HCT116 (cell line): ENCODE results near the gene MTRR. TPM values are rescaled to one million over a fixed set of nuclear protein-coding genes. Genes with fewer than 3 reads are reported as not detected.

Experiments used
- ATAC-seq: fragments of 200-7000 bp; cut with Tn5 transposase; 2 replicates; pipeline ENCODE4 v1.9.1; 2020; ENCODE audit warnings: mild to moderate bottlenecking, moderate library complexity
- BruUV-seq: library from RNA; stranded (reverse); fragments of 400-500 nt; replicated peaks from 2 replicates; lab custom pipeline; 2021; lab: Mats Ljungman, UMichigan
- CTCF ChIA-PET: fragments of 300-600 bp; sonication (Branson Sonifier 250); formaldehyde crosslinking; loops from one replicate; lab custom pipeline; 2021; ENCODE audit warnings: antibody characterized with exemption; lab: Charles Lee
- POLR2A ChIA-PET: fragments of 300-600, 350-600 bp; sonication (Branson Sonifier 250); formaldehyde crosslinking; loops from one replicate; lab custom pipeline; 2021; ENCODE audit warnings: antibody characterized with exemption; lab: Charles Lee
- RAD21 ChIA-PET, 2 experiments: fragments of 300-600 bp; sonication (Branson Sonifier 250); formaldehyde crosslinking; loops; one replicate each; lab custom pipeline; 2023; ENCODE audit warnings: low total read pairs in 2 of 2; ENCODE audit not compliant: uncharacterized antibody in 2 of 2, unreplicated experiment in 2 of 2, low non-redundant PET in 1 of 2; lab: Charles Lee
- DNase-seq: peaks from one replicate; pipeline ENCODE4 v3.0.0-alpha.2; 2010; ENCODE audit warnings: low read depth, low spot score
- H2AFZ ChIP-seq: fragments of 200-600 bp; shearing (Covaris generic), sonication (generic); 2 replicates; pipeline ENCODE4 v1.6.1; 2017; ENCODE audit warnings: low read depth, mixed run types, mixed read lengths, antibody characterized with exemption, low read length; ENCODE audit not compliant: poor library complexity, severe bottlenecking
- H3K27ac ChIP-seq: 2 replicates; pipeline ENCODE4 v1.5.1; 2012; ENCODE audit warnings: low read depth, low read length
- H3K27me3 ChIP-seq: fragments of 200-600 bp; sonication (generic); 2 replicates; pipeline ENCODE4 v1.6.1; 2016; ENCODE audit warnings: mixed run types, low read length, mixed read lengths; ENCODE audit not compliant: insufficient read depth
- H3K36me3 ChIP-seq, 2 experiments: fragments of 200-500 bp in 1 of 2; fragments of 200-600 bp in 1 of 2; sonication (Bioruptor generic) in 1 of 2; sonication (generic) in 1 of 2; 2 replicates each; pipeline versions ENCODE4 v1.5.1 to v1.6.1; 2014 to 2016; ENCODE audit warnings: low read length in 2 of 2, inconsistent platforms in 1 of 2, mixed read lengths in 1 of 2, mixed run types in 1 of 2; ENCODE audit not compliant: insufficient read depth in 2 of 2, control insufficient read depth in 1 of 2
- H3K4me1 ChIP-seq, 2 experiments: fragments of 200-600 bp in 1 of 2; sonication (generic) in 1 of 2; 2 replicates each; pipeline versions ENCODE4 v1.5.1 to v1.6.1; 2012 to 2017; ENCODE audit warnings: low read length in 2 of 2, inconsistent platforms in 1 of 2, mild to moderate bottlenecking in 1 of 2, mixed read lengths in 1 of 2, mixed run types in 1 of 2, moderate library complexity in 1 of 2; ENCODE audit not compliant: insufficient read depth in 2 of 2, control insufficient read depth in 1 of 2
- H3K4me2 ChIP-seq: fragments of 200-600 bp; sonication (generic); 2 replicates; pipeline ENCODE4 v1.6.1; 2017; ENCODE audit warnings: mixed run types, low read length, mixed read lengths
- H3K4me3 ChIP-seq, 2 experiments: fragments of 200-600 bp in 1 of 2; sonication (generic) in 1 of 2; replicated peaks in 1 of 2; 2 replicates each; pipeline ENCODE4 v1.5.1; 2011 to 2016; ENCODE audit warnings: low read length in 2 of 2, control low read depth in 1 of 2, low read depth in 1 of 2, mild to moderate bottlenecking in 1 of 2, mixed read lengths in 1 of 2, mixed run types in 1 of 2
- H3K79me2 ChIP-seq: fragments of 200-600 bp; sonication (generic); 2 replicates; pipeline ENCODE4 v1.6.1; 2017; ENCODE audit warnings: mild to moderate bottlenecking, mixed run types, low read length, moderate library complexity, mixed read lengths; ENCODE audit not compliant: insufficient read depth
- H3K9ac ChIP-seq: fragments of 200-600 bp; sonication (generic); 2 replicates; pipeline ENCODE4 v1.6.1; 2016; ENCODE audit warnings: low read length, mixed read lengths
- H3K9me2 ChIP-seq: fragments of 200-600 bp; sonication (generic), shearing (Covaris generic); 2 replicates; pipeline ENCODE4 v1.6.1; 2017; ENCODE audit warnings: mixed run types, mild to moderate bottlenecking, moderate library complexity; ENCODE audit not compliant: insufficient read depth
- H3K9me3 ChIP-seq, 2 experiments: fragments of 200-500 bp in 1 of 2; fragments of 200-600 bp in 1 of 2; sonication (Bioruptor generic) in 1 of 2; sonication (generic) in 1 of 2; 2 replicates each; pipeline ENCODE4 v1.6.1; 2014 to 2017; ENCODE audit warnings: low read length in 2 of 2, mixed read lengths in 2 of 2, inconsistent platforms in 1 of 2, low read depth in 1 of 2, mild to moderate bottlenecking in 1 of 2, mixed run types in 1 of 2, moderate library complexity in 1 of 2; ENCODE audit not compliant: control insufficient read depth in 1 of 2, insufficient read depth in 1 of 2
- H4K20me1 ChIP-seq: fragments of 200-600 bp; sonication (generic), shearing (Covaris generic); 2 replicates; pipeline ENCODE4 v1.6.1; 2017; ENCODE audit warnings: mixed run types, mild to moderate bottlenecking, moderate library complexity; ENCODE audit not compliant: insufficient read depth
- ATF3 ChIP-seq: IDR thresholded peaks from 2 replicates; pipeline ENCODE4 v1.6.1; 2012
- CBX3 ChIP-seq: IDR thresholded peaks from 2 replicates; pipeline ENCODE4 v1.6.1; 2012; ENCODE audit warnings: low read depth
- CTCF ChIP-seq, 3 experiments: fragments of 200-600 bp in 1 of 3; sonication (generic) in 1 of 3; IDR thresholded peaks in 2 of 3; conservative IDR thresholded peaks in 1 of 3; 2 replicates each; pipeline ENCODE4 v1.5.1; 2012 to 2017; ENCODE audit warnings: low read depth in 2 of 3, low read length in 2 of 3, antibody characterized with exemption in 1 of 3, borderline replicate concordance in 1 of 3, control low read depth in 1 of 3, mild to moderate bottlenecking in 1 of 3, mixed read lengths in 1 of 3, mixed run types in 1 of 3, moderate library complexity in 1 of 3; ENCODE audit not compliant: insufficient read depth in 1 of 3
- EGR1 ChIP-seq: IDR thresholded peaks from 2 replicates; pipeline ENCODE4 v1.6.1; 2012; ENCODE audit warnings: low read depth
- ELF1 ChIP-seq: IDR thresholded peaks from 2 replicates; pipeline ENCODE4 v1.6.1; 2012; ENCODE audit warnings: low read depth, borderline replicate concordance
- EZH2phosphoT487 ChIP-seq: fragments of 200-600 bp; IDR thresholded peaks from 2 replicates; pipeline ENCODE4 v1.6.1; 2018; ENCODE audit warnings: antibody characterized with exemption, borderline replicate concordance
- JUND ChIP-seq: IDR thresholded peaks from 2 replicates; pipeline ENCODE4 v1.6.1; 2012
- POLR2AphosphoS5 ChIP-seq: IDR thresholded peaks from 2 replicates; pipeline ENCODE4 v1.6.1; 2011; ENCODE audit warnings: mild to moderate bottlenecking, low read depth, low read length, moderate library complexity
- SIN3A ChIP-seq: IDR thresholded peaks from 2 replicates; pipeline ENCODE4 v1.6.1; 2012; ENCODE audit warnings: low read depth
- SP1 ChIP-seq: IDR thresholded peaks from 2 replicates; pipeline ENCODE4 v1.6.1; 2012; ENCODE audit warnings: low read depth
- SRF ChIP-seq: IDR thresholded peaks from 2 replicates; pipeline ENCODE4 v1.6.1; 2012; ENCODE audit warnings: low read depth
- TCF7L2 ChIP-seq: IDR thresholded peaks from 2 replicates; pipeline ENCODE4 v1.7.0; 2011; ENCODE audit warnings: borderline replicate concordance, inconsistent platforms; ENCODE audit not compliant: insufficient read depth, insufficient read length; ENCODE audit errors: extremely low read depth
- YY1 ChIP-seq: IDR thresholded peaks from 2 replicates; pipeline ENCODE4 v1.6.1; 2011; ENCODE audit warnings: low read length, low read depth, moderate library complexity, mild to moderate bottlenecking; ENCODE audit not compliant: insufficient replicate concordance; ENCODE audit errors: extremely low read depth
- intact Hi-C: fragments of 100-400 bp; cut with micrococcal nuclease; formaldehyde crosslinking; loops from 2 replicates; pipeline ENCODE4 v1.10.0; 2022
- total RNA-seq: library from RNA; stranded (reverse); gene quantifications from one replicate; pipeline ENCODE4 v1.2.1, GENCODE V29; 2021; ENCODE audit not compliant: unreplicated experiment

MTRR gene
- total RNA-seq, 1 experiment from 2014 or later, result 32.5 TPM

- Histone ChIP-seq H3K9ac (no peak overlapping the region), H3K79me2 (no peaks in the 10 kb centered on the region), H3K4me3 (no peak overlapping the region)
- ATAC-seq, result no peak
- POLR2A ChIA-PET, result no interaction called here
- BruUV-seq, result no TSS peak
- TF ChIP-seq SIN3A (no peak), SRF (no peak), YY1 (no peak), SP1 (no peak), CBX3 (no peak), EGR1 (no peak), POLR2AphosphoS5 (no peak), EZH2phosphoT487 (no peak), ELF1 (no peak), CTCF (IDR thresholded peaks at IDR 0.05 in 2 of 3, conservative IDR thresholded peaks at IDR 0.05 in 1 of 3; ENCODE audit: borderline replicate concordance in 1 of 3, insufficient read depth in 1 of 3, low read depth in 2 of 3, low read length in 2 of 3) (no peak), ATF3 (no peak), JUND (no peak), TCF7L2 (no peak)
- TF ChIP-seq, all 23 proteins: peak for 0
- no peak overlapping the region for H3K27ac ChIP-seq
- intact Hi-C loops, result no loop called here
- CTCF ChIA-PET, result no interaction called here
- no peaks in the 10 kb centered on the region for H3K4me1 ChIP-seq
- no peaks in the 10 kb centered on the region for H4K20me1 ChIP-seq
- H3K4me2 ChIP-seq, result no peak overlapping the region
- H3K36me3 ChIP-seq, result no peaks in the 10 kb centered on the region
- RAD21 ChIA-PET, result no interaction called here
- H3K27me3 ChIP-seq, result peaks cover 28% of the 10 kb centered on the region
- H2AFZ ChIP-seq, result no peak overlapping the region
- H3K9me2 ChIP-seq, result no peaks in the 10 kb centered on the region
- DNase-seq, result no peak
- H3K9me3 ChIP-seq, result no peaks in the 10 kb centered on the region
Observed at GRCh38 chr5:7842531-7842930, 26.4 kb upstream of the MTRR start.
